Thyroid gland (tissue), 4 donors: ENCODE measurements around the gene RNF17. TPM values are rescaled to one million over a fixed set of nuclear protein-coding genes. Genes with fewer than 3 reads are reported as not detected.

Experiments used
- DNase-seq, 2 donors: peaks; one replicate each; pipeline ENCODE4 v3.0.0-alpha.2; 2019
- H3K27ac ChIP-seq, 3 donors: fragments of 200-600 bp; sonication (generic); 1 replicate in 2 of 3; 2 replicates in 1 of 3; pipeline ENCODE4 v1.5.1; 2016 to 2019; ENCODE audit warnings: mild to moderate bottlenecking in 1 of 3, moderate library complexity in 1 of 3
- H3K27me3 ChIP-seq: fragments of 200-600 bp; sonication (generic); one replicate; pipeline ENCODE4 v1.5.1; 2019
- H3K36me3 ChIP-seq, 2 donors: fragments of 200-600 bp; sonication (generic); one replicate each; pipeline ENCODE4 v1.5.1; 2016 to 2019
- H3K4me1 ChIP-seq, 2 donors: fragments of 200-600 bp; sonication (generic); one replicate each; pipeline ENCODE4 v1.5.1; 2017 to 2019
- H3K4me3 ChIP-seq, 3 donors: fragments of 200-600 bp; sonication (generic); replicated peaks in 1 of 3; 1 replicate in 2 of 3; 2 replicates in 1 of 3; pipeline ENCODE4 v1.5.1; 2016; ENCODE audit warnings: mild to moderate bottlenecking in 1 of 3
- H3K9me3 ChIP-seq: fragments of 200-600 bp; sonication (generic); one replicate; pipeline ENCODE4 v1.5.1; 2017
- POLR2A ChIP-seq, 2 donors: fragments of 450-650 bp; IDR thresholded peaks; one replicate each; pipeline ENCODE4 v1.6.1; 2017; ENCODE audit warnings: antibody characterized with exemption in 2 of 2, mild to moderate bottlenecking in 2 of 2, moderate library complexity in 1 of 2
- WGBS, 2 donors: methylation state at CpG; one replicate each; pipeline ENCODE4 v1.1.5; 2017; 5-methylcytosine and 5-hydroxymethylcytosine counted together
- intact Hi-C: fragments of 100-400 bp; cut with DNase I; formaldehyde crosslinking; loops from one replicate; pipeline ENCODE4 v1.15.1; 2023
- total RNA-seq, 4 donors: library from RNA; depleted of rRNA; stranded (reverse); fragments of >200 nt; gene quantifications; one replicate each; pipeline ENCODE4 v1.2.3, GENCODE V29; 2016
- TF ChIP-seq, protein P1 (sequence below), 6 experiments: fragments of 200-600 bp in 3 of 6; fragments of 450-650 bp in 3 of 6; sonication (generic) in 3 of 6; IDR thresholded peaks; one replicate each; pipeline ENCODE4 v1.5.1; 2016 to 2019; ENCODE audit warnings: antibody characterized with exemption in 6 of 6, mild to moderate bottlenecking in 2 of 6, inconsistent platforms in 1 of 6, moderate library complexity in 1 of 6

Gene RNF17
- total RNA-seq, 4 donors from 2014 or later = 0.11 to 0.83 (median 0.13) TPM; not detected in 1

DNA sequence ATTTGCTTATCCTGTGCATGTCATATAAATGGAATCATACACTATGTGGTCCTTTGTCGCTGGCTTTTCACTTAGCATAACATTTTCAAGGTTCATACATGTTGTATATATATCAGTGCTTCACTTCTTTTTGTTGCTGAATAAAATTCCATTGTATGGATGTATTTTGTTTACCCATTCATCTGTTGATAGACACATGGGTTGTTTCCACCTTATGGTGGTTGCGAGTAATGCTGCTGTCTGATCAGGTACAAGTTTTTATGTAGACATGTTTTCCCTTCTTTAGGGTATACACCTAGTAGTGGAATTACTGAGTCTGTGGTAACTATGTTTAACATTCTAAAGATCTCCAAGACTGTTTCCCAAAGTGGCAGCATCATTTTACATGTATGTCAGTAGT lies 102.5 kb downstream of the RNF17 start:
- Histone ChIP-seq H3K9me3 (no peaks in the 10 kb centered on the region), H3K4me1 (peaks cover 11 to 14% of the 10 kb centered on the region in 2 donors), H3K27ac (no peak overlapping the region), H3K27me3 (no peaks in the 10 kb centered on the region), H3K4me3 (no peak overlapping the region), H3K36me3 (no peaks in the 10 kb centered on the region)
- TF ChIP-seq, protein P1, sequence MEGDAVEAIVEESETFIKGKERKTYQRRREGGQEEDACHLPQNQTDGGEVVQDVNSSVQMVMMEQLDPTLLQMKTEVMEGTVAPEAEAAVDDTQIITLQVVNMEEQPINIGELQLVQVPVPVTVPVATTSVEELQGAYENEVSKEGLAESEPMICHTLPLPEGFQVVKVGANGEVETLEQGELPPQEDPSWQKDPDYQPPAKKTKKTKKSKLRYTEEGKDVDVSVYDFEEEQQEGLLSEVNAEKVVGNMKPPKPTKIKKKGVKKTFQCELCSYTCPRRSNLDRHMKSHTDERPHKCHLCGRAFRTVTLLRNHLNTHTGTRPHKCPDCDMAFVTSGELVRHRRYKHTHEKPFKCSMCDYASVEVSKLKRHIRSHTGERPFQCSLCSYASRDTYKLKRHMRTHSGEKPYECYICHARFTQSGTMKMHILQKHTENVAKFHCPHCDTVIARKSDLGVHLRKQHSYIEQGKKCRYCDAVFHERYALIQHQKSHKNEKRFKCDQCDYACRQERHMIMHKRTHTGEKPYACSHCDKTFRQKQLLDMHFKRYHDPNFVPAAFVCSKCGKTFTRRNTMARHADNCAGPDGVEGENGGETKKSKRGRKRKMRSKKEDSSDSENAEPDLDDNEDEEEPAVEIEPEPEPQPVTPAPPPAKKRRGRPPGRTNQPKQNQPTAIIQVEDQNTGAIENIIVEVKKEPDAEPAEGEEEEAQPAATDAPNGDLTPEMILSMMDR (IDR thresholded peaks at IDR 0.05) = no peak
- TF ChIP-seq POLR2A (IDR thresholded peaks at IDR 0.05) = no peak
- WGBS, 2 donors = 91 to 94% methylated on average over 2 of the region's 2 CpGs
- intact Hi-C loops = no loop called here
- no peak for DNase-seq

DNA sequence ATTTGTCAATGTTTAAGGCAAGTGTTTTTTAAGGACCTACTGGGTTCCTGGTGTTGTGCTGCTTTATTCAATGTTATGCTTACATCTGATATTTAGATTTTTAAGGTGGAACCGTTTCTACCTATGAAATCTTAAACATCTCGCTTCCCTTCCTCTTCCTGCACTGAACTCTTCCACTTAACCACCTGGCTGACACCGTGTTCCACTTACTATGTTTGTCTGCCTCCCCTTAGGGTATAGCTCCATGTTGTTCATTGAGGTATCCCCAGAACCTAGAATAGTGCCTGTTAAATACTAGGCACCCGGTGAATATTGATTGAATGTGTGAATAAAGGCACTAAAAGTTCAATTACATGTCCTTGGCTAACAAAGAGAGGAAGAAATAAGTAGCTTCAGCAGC lies 104.9 kb downstream of the RNF17 start:
- no peak for DNase-seq
- Histone ChIP-seq H3K4me3 (no peak overlapping the region), H3K4me1 (peaks cover 11 to 14% of the 10 kb centered on the region in 2 donors), H3K36me3 (no peaks in the 10 kb centered on the region), H3K27me3 (no peaks in the 10 kb centered on the region), H3K9me3 (no peaks in the 10 kb centered on the region), H3K27ac (peak overlapping the region; percentile 31 to 68 (median 52))
- no peak for TF ChIP-seq POLR2A (IDR thresholded peaks at IDR 0.05)
- TF ChIP-seq, protein P1 (IDR thresholded peaks at IDR 0.05) = no peak
- 46 to 48% methylated on average over 4 of the region's 4 CpGs for WGBS, 2 donors
- intact Hi-C loops = no loop called here

DNA sequence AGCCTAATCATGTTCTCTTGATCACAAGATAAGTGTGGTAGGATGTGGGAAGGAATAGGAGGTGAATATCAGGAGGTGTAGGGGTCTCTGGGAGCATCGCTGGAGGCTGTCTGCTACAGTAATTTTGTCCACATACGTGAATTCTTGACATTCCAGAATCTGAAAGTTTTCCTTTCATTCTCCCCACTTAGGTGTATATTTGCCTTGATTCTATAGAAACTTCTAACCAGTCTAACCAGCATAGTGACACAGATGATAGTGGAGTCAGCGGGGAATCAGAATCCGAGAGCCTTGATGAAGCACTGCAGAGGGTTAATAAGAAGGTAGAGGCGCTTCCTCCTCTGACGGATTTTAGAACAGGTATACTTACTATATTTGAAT lies 106.4 kb downstream of the RNF17 start:
- peak overlapping the region in 1 of 3 donors; percentile 68 for H3K27ac ChIP-seq
- TF ChIP-seq, protein P1 (IDR thresholded peaks at IDR 0.05) = no peak
- no peak for TF ChIP-seq POLR2A (IDR thresholded peaks at IDR 0.05)
- H3K4me3 ChIP-seq = no peak overlapping the region
- H3K9me3 ChIP-seq = no peaks in the 10 kb centered on the region
- no peak for DNase-seq
- no peaks in the 10 kb centered on the region for H3K27me3 ChIP-seq
- 83 to 87% methylated on average over 6 of the region's 6 CpGs for WGBS, 2 donors
- H3K4me1 ChIP-seq = peaks cover 11 to 14% of the 10 kb centered on the region in 2 donors
- no peaks in the 10 kb centered on the region for H3K36me3 ChIP-seq
- intact Hi-C loops = no loop called here

DNA sequence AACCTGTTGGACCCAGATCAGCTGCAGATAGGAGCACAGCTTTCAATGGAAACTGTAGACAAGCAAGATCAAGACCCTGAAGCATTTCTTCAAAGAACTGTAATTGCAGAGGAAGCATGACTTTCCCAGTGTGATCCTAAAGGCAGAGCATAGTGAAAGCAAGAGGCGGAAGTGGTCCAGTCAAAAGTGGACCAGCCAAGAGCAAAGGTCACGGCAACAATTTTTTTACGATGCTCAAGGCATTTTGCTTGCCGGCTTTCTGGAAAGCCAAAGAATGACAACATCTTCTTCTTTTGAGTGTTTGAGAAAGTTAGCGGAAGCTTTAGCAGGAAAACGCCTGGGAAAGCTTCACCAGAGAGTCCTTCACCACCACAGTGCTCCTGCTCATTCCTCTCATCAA lies 111.6 kb downstream of the RNF17 start:
- Histone ChIP-seq H3K27ac (no peak overlapping the region), H3K9me3 (no peaks in the 10 kb centered on the region), H3K36me3 (no peaks in the 10 kb centered on the region), H3K27me3 (no peaks in the 10 kb centered on the region), H3K4me3 (no peak overlapping the region), H3K4me1 (no peaks in the 10 kb centered on the region)
- no peak for TF ChIP-seq POLR2A (IDR thresholded peaks at IDR 0.05)
- TF ChIP-seq, protein P1 (IDR thresholded peaks at IDR 0.05) = no peak
- no peak for DNase-seq
- WGBS, 2 donors = 63 to 70% methylated on average over 6 of the region's 6 CpGs
- intact Hi-C loops = no loop called here

DNA sequence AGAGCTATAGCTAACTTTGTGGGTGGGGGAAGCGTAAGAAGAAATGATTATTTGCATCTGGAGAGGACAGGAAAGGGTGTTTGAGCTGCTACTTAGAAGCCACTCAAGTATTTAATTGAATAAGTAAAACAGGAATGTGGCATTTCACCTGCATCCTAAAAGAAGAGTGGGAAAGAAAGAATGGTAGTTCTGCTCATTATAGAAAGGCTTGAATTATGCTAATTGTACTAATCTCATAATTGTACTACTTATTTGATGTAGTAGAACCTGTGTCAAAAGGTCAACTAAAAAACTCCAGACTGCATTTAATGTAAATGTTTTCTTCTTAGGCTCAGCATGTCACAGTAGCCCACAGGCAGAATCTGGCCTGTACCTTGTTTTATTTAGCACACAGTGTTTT lies 113.6 kb downstream of the RNF17 start:
- WGBS, 2 donors = 82 to 83% methylated on average over 1 of the region's 1 CpG
- no peak overlapping the region for H3K27ac ChIP-seq
- H3K4me3 ChIP-seq = no peak overlapping the region
- TF ChIP-seq, protein P1 (IDR thresholded peaks at IDR 0.05) = no peak
- no peak for TF ChIP-seq POLR2A (IDR thresholded peaks at IDR 0.05)
- H3K4me1 ChIP-seq = no peaks in the 10 kb centered on the region
- no peak for DNase-seq
- H3K9me3 ChIP-seq = no peaks in the 10 kb centered on the region
- no peaks in the 10 kb centered on the region for H3K27me3 ChIP-seq
- peaks cover 0 to under 1% of the 10 kb centered on the region in 2 donors for H3K36me3 ChIP-seq
- intact Hi-C loops = no loop called here
